GM12874 (cell line): ENCODE measurements around the gene CNTNAP2.

Source experiments
- CTCF ChIP-seq: IDR thresholded peaks from 2 replicates; pipeline ENCODE4 v1.5.1; 2011; ENCODE audit warnings: low read depth, mild to moderate bottlenecking, control low read depth, low read length, moderate library complexity; ENCODE audit not compliant: insufficient read depth

Gene CNTNAP2

DNA sequence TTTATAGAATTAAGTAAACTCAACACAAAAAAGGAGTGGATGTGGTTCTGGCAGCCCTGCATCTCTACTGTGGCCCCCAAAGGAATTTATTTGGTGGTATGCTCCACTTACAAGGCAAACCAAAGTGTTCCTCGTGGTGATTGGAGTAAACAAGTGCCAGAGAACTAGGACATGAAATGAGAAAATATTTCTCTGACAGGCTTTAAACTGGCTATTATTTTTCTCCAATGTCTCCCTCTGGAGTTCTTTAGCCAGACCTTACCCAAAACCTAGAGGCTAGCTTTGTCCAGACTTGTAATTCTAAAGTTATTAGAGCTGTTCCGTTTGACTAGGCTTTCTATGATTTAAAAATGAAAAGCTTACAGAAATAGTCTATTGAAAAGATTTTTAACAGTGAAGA, 990.1 kb downstream of the CNTNAP2 start:
- no peak for TF ChIP-seq CTCF

DNA sequence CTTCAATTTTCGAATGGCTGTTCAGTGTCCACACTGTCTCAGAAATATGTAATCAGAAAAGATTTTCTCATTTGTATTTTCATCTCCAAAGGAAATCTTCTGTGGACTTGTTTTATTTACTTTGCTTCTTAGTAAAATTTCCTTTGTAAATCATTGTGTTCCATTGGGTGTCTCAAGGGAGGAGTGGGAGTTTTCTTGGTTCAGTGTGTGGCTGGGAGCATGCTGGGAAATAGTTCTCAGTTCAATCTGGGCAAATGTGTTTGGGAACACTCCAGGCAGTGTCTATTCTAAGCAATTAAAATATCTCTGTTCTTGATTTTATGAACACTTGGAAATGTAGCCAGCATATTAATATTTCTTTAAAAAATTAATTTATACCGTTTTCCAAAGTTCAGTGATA, 1019.8 kb downstream of the CNTNAP2 start:
- no peak for TF ChIP-seq CTCF

DNA sequence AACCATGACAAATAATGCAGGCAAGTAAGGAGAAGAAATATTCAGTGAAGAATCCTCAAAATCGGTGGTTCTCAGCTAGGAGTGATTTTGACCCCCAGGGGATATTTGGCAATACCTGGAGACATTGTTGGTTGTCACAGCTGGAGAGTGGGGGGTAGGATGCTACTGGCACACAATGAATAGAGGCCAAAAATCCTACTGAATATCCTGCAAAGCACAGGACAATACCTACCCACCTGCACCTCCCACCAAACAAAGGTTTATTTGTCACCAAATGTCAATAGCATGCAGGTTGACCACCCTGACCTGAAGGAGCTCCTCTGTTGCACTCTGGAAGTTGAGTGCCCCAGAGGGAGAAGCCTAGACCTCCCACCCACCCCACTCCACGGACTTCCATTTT, 1028.6 kb downstream of the CNTNAP2 start:
- no peak for TF ChIP-seq CTCF

- TF ChIP-seq CTCF: no peak
These were observed 1029.6 kb downstream of the CNTNAP2 start for GRCh38 chr7:147146169-147146568.

GRCh38 chr7:147151661-147152060, 1035.1 kb downstream of the CNTNAP2 start:
- TF ChIP-seq CTCF: no peak

- no peak for TF ChIP-seq CTCF
These were observed 1037.0 kb downstream of the CNTNAP2 start for GRCh38 chr7:147153571-147153970.

- no peak for TF ChIP-seq CTCF
These were observed 1044.8 kb downstream of the CNTNAP2 start for GRCh38 chr7:147161405-147161804.
